Activated CD4-positive, alpha-beta T cell treated with anti-CD3 and anti-CD28 coated beads for 1 hour (primary cell): ENCODE data around the gene POU2AF2.
"Not testable (repeated sequence)": the region's sequence is repeated elsewhere in the genome, so short reads cannot be mapped to it uniquely, and the experiment has no call there.

Experiments used
- DNase-seq: peaks from one replicate; pipeline ENCODE4 v3.0.0-alpha.2; 2020

Gene POU2AF2, protein sequence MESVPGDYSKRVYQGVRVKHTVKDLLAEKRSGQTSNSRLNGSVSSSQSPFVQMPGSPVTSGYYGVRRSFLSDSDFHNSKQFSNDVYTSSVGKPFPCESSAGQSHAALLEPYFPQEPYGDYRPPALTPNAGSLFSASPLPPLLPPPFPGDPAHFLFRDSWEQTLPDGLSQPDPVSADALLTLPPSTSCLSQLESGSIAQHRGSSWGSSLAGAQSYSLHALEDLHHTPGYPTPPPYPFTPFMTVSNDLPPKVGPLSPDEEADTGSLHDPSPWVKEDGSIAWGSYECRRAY

DNA sequence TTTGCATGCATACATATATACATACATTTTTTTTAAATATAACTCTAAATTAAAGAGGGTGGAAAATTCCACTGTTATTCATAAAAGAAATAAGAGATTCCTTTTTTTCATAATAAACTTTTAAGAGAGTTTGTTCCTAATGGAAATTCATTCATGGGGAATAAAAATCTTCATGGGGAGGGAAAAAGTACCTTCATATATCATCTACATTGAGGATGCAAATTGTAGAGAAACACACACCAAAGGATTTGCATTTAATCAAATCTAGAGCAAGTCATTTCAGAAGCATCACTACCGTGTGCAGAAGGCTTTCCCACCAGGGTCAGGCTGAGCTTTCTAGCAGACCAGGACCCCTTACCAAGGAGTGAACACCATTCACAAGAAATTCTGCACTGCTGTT, at the start of gene POU2AF2:
TSS of gene POU2AF2 (plus strand) at position 301 of the 400 bp plus-strand sequence. CDS start 129 bp downstream, outside the sequence.
- DNase-seq = no peak

DNA sequence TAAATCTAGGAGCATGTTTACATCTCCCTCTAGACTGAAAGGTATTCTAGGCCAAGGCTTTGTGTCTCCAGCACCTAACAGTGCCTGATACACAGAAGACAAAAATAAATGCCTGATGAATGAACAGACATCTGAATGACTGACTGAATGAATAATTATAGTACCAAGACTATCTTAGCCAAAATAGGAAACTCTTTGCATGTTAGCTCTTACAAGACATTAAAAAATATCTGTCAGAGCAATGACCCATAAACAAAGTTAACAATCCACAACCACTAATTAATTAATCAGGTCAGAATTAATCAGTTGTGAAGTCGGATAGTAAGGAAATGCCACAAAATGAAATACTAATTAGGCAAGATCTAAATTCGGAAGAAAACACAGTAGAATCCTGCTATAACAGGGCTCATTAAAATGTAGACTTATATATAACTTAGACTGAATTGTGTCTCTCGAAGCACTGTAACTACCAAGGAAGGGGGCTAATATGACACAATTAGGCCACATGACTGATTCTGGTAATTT, 45.5 kb upstream of the POU2AF2 start:
- DNase-seq = no peak

DNA sequence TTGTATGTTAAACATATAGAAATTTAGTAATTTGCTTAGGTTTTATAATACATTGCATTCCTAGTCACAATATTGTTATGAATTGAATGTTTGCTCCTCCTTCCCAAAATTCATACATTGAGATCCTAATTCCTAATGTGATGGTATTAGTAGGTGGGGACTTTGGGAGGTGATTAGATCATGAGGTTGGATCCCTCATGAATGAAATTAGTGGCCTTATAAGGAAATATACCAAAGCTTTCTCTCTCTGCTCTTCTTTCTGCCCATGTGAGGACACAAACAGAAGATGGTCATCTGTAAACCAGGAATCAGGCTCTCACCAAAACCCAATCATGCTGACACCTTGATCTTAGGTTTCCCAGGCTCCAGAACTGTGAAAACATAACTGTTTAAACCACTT, 41.3 kb upstream of the POU2AF2 start:
- DNase-seq = no peak

DNA sequence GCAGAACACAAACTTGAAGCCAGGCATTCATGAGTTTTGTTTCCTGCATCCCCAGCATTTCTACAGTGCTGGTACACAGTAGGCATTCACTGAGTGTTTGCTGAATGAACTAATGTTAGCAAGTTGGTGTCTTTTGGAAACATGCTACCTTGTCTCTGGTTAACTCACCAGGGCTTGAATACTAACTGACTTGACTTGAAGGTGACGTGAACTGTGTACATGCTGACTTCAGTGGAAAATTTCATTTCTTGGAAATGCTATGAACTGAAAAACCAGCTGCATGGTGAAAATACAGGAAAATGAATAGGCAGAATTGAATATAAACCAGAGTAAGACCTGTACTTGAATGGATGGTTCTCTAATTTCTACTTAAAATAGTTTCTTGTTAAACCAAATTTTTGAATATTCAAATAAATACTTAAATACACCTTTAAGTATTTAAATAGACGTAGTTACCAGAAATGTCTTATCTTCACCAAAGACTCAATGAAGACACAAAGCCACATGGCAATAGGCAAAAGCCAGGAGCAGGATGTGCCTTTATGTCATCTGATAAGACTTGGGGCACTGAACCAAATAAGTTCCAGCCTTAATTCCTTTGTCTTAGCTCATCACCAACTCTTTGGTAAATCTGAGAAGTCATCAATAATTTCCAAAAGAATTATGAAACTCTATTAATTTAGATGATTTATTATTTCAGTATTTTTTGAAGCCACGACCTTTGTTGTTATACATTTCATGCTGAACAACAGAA, 39.7 kb upstream of the POU2AF2 start:
- DNase-seq = no peak

DNA sequence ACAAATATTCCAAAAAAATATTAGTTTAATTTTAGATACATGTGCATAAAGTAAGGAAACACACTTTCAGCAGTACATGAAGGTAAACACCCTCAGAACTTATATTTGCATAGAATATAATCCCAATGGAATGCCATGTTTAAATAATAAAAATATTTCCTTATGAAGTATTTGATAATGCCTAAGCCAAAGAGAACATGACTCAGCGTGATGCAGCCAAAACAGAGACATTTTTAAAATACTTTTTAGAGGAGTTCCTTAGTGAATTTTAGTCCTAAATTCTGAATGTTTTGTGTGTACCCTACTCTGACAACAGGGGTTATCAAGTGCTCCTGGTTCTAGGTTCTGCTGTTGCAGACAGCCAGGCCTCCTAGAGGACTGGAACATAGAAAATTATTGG, 39.1 kb upstream of the POU2AF2 start:
- no peak for DNase-seq

DNA sequence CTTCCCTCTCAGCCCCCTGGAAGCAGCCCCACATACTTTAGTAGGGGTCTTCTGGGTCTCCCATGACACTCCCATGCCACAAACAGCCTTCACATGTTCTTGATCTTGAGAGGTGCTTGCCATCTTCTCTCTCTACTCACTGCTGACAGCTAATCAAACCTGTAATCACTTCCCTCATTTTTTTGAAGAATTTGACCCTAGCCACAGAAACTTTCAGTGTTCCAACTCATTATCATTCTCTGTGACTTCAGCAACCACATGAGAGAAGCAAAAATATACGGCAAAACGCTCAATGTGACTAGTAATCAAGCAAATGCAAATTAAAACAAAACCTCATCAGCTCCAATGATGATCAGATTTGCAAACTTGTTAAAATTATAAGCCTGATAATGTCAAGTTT, 38.3 kb upstream of the POU2AF2 start:
- DNase-seq = no peak

DNA sequence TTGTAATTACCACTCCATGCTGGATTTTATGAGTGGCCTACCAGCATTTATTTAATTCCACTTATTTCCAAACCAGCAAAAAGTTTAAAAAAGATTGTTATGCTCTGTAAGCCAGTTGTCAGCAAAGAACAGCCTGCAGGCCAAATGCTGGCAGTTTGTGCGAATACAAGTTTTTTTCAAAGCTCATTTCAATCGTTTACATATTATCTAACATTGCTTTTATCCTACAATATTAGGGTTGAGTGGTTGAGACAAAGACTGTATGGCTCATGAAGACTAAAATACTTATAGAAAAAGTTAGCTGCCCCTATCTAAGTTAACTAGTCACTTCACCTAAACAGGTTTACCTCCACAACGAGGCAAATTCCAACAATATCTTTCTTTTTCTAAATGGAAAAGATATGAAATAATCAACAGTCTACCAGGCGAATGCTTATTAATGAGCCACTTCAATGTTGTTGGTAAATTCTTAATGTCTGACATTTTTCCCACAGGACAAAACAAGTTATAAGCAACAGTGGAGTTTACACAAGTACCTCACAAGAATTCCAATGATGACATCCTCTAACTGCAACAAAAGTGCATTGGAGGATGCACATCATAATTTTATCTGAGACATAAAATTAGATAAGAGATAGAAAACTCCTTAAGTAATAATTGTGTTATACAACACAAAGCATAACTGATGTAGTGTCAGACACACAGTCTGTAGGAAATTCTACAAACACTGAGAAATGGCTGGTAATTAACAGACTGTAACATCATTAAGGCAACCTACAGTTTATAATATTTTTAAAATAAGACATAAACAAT, 35.8 kb upstream of the POU2AF2 start:
- no peak for DNase-seq

DNA sequence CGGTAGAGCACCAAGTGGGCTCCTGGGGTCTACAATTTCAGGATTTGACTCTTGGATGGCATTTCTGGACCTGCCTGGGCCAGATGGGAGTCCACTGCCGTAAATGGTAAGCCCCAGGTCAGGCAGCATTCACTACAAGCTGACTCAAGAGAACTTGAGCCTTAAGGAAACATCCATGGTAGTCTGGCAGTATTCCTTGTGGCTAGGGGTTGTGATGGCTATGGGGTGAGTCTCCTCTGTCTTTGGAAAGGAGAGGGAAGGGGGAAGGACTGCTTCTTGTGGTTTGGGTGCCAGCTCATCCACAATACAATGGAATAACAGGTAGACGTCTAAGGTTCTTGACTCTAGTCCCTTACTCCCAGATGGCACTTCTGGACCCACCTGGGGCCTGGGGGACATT, 32.3 kb upstream of the POU2AF2 start:
- DNase-seq = no peak

DNA sequence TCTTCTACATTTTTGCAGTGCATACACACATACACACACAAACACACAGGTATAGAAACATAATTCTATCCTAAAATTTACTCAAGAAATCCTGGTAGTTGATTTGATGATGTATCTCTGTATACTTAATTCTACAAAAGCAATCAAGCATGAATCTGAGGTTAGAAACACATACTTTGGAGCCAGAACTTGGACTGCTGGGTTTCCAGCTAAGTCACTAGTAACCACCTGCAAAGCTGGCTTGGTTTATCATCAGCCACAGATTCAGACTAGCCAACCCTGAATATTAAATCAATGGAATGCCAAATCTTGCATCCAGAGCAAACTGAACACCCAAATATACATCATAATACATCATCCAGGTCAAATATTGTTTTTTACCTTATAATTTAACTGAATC, 24.8 kb upstream of the POU2AF2 start:
- no peak for DNase-seq

DNA sequence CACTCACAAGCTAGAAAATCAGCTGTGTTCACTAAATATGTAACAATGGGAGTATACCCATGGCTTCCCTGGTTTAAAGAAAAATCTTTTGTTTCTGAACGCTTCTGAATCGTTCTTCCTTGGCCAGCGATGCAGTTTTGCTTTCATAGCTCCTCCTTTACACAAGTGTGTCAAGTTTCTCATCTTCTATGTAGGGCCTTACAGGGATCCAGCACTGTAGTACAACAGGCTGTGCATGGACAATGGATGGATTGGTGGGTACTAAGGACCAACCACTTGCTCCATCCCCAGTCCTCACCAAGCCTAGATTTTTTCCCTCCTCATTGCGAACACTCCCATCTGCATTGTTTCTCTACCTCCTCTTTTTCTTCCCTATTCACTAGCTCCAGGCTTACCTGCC, 24.3 kb upstream of the POU2AF2 start:
- DNase-seq = no peak

DNA sequence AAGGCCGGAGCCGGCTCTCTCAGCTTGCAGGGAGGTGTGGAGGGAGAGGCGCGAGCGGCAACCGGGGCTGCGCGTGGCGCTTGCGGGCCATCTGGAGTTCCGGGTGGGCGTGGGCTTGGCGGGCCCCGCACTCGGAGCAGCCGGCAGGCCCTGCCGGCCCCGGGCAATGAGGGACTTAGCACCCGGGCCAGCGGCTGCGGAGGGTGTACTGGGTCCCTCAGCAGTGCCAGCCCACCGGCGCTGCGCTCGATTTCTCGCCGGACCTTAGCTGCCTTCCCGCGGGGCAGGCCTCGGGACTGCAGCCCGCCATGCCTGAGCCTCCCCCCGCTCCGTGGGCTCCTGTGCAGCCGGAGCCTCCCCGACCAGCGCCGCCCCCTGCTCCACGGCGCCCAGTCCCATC, 23.6 kb upstream of the POU2AF2 start:
- DNase-seq = not testable (repeated sequence)

DNA sequence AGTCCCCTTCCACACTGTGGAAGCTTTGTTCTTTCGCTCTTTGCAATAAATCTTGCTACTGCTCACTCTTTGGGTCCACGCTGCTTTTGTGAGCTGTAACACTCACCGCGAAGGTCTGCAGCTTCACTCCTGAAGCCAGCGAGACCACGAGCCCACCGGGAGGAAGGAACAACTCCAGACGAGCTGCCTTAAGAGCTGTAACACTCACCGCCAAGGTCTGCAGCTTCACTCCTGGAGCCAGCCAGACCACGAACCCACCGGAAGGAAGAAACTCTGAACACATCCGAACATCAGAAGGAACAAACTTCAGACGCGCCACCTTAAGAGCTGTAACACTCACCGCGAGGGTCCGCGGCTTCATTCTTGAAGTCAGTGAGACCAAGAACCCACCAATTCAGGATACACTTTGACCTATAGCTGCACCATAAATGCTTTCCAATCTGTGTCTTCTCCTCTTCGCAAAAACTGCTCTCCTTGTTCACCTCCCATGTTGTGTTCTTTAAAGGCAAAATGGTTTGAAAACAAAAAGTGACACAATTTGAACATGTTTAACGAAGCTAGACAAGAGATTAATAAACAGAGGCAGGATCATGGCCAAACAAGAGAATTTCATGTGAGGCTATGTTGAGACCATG, 22.6 kb upstream of the POU2AF2 start:
- DNase-seq = not testable (repeated sequence)

DNA sequence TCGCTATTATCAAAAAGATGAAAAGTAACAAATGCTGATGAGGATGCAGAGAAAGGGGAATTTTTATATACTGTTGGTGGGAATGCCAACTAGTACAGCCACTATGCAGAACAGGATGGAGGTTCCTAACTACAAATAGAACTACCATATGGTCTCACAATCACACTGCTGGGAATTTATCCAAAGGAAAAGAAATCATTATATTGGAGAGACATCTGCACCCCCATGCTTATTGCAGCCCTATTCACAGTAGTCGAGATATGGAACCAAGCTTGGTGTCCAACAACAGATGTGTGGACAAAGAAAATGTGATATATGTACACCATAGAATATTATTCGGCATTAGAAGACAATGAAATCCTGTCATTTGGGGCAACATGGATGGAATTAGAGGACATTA, 19.6 kb upstream of the POU2AF2 start:
- DNase-seq = no peak

DNA sequence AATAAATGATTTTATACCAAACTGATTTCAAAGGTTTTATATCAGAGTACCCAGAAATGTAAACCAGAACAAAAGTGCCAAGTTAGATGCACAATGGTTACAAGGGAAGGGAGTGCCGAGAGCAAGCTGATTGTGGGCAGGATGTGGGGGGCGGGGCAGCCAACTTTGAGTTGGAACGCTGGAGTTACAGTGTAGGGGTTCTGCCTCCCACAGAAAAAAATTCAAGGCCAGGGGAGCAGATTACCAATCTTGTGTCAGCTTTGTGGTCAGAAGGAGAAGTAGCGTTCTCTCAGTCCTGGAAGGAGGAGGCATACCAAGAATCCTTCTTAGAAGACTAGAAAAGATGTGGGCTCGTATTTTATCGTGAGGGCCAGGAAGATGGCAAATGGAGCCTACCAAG, 15.9 kb upstream of the POU2AF2 start:
- no peak for DNase-seq

DNA sequence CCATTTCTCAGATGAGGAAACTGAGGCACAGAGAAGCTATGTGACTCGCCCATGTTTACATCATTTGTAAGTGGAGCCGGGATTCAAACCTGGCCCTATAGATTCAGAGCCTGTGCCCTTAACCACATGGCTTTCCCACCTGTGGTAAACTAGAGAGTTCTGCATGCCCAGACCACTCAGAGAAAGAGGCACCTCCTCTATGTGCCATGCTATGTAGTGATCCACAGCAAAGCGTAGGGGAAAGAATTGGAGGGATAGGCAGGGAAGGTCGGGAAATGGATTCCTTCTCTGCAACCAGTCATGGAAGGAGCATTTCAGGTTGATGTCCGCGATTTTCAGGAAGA, 15.4 kb upstream of the POU2AF2 start:
- no peak for DNase-seq

DNA sequence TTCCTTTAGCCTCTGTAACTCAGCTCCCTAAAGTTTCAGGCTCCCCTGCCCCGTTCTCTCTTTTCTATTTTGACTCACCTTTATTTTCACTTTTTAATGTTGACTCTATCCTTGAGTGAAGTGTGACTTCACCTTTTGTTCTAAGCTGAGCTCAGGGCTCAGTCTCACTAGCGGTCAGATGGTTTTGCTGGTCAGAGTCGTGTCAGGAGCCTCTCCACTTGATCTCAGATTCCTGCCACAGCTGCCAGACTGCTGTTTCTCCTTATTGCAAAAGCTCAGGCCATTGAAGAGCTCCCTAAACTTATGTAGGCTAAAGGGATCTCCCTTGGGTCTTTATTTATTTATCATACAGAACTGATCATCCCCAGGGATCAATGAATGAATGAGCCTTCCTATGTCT, 13.7 kb upstream of the POU2AF2 start:
- no peak for DNase-seq

DNA sequence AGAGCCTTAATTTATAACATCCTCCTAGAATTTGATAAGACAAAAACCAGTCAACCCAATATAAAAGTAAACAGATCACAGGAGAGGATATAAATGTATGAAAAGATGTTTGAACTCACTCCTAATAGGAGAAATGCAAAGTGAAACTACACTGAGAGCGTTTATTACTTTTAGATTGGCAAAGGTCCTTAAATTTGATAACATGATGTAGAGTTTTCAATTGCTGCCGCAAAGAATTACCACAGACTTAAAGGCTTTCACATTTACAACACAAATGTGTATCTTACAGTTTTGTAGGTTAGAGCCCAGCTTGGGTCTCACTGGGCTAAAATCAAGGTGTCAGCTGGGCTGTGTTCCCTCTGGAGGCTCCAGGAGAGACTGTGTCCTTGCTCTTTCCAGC, 9.1 kb upstream of the POU2AF2 start:
- DNase-seq = no peak

DNA sequence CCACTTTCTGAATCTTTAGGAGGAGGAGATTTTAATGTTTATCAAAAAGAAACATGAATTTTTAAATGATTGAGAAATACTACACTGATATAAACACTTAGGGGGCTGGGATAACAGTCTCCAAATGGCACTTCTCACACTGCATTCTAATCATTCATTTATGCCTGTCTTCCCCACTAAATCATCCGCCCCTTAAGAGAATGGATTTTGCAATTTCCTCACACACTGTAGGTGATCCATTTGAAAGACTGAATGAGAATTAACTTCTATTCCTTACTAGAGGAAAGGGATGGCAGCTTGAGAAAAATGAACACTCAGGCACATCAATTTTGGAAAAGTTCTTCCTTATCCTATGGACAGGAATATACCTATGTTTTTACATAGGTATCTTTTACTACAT, 7.6 kb upstream of the POU2AF2 start:
- no peak for DNase-seq

DNA sequence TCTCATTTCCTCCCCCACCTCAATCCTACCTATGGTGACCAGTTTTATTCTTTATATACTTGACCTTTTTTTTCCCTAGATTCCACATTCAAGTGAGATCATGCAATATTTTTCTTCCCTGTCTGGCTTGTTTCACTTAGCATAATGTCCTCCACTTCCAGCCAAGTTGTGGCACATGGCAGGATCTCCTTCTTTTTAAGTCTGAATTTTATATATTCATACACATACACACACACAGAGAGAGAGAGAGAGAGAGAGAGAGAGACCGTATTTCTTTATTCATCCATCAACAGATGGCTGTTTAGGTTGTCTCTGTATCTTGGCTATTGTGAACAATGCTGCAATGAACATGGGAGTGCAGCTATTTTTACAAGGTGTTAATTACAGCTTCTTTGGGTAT, 1.4 kb downstream of the POU2AF2 start:
- no peak for DNase-seq

DNA sequence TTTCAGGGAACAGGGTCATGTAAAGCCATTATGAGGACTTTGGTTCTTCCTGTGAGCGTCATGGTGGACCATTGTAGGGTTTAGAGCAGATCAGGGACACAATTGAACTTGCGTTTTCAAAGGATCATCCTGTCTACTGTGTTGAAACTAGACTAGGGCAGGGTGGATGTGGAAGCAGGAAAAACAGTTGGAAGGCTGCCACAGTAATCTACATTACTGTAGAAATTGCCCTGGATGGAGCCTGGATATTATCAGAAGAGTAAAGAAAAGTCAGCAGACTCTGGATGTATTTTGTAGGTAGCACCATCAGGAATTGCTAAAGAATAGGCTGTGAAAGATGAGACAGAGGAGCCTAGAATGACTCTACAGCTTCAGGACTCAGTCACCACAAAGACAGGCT, 5.4 kb downstream of the POU2AF2 start:
- DNase-seq = no peak

DNA sequence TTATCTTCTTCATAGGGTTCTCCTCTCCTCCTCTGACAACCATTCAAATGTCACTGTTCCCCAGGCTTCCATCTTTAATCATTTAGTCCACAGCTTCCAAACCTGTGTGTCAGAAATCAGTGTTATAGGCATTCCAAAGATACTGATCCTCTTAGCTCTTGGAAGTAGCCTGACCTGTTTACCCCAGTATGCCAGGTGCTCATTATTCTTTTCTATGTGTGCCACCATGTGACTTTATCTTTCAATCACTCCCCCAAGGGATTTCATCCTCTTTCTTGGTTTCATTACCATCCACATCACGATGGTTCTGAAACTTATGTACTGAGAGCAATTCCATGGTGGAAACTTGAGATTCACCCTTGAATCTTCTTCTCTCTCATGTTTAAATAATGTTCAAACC, 7.6 kb downstream of the POU2AF2 start:
- no peak for DNase-seq

DNA sequence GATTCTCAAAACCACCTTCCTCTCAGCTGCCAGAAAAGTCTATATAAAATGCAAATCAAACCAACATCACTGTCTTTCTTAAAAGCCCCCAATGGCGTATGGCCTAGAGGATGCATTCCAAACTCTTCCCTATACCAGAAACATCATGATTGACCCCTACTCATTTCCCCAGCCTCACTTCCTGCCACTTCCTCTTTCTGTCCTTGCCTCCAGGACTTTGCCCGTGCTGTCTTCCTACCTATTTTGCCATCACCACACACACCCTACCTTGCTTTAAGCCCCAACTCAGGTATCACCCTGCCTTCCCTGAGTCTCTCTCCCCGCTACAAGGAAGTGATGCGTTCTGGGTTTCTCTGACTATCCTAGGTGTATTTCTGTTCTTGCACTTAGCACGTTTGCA, 8.1 kb downstream of the POU2AF2 start:
- DNase-seq = no peak

DNA sequence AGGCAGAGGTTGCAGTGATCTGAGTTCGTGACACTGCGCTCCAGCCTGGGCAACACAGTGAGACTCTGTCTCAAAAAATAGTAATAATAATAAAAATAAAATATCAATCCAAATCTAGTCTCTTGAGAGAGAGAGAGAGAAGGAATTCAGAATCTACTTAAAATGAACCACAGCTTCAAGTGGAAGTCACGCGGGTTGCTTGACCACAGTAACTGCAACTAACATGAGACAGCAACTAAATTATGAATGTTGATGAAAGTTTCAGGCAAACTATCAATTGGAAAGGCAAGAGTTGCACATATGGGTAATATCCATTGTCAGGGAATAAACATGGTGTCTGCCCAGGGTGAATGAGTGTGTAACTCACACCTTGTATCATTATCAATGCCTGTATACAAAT, 12.5 kb downstream of the POU2AF2 start:
- DNase-seq = no peak
